Measurements from ENCODE around the gene PALM2AKAP2. TPM values are rescaled to one million over a fixed set of nuclear protein-coding genes. Genes with fewer than 3 reads are reported as not detected.
A peak's percentile ranks its signal among the peaks of the same experiment; 100 is the strongest.

The PALM2AKAP2 gene
- 87.5 TPM for total RNA-seq
- long read RNA-seq, full-length matches to known transcripts: 2 of 92 reads
- long read RNA-seq, partial matches to known transcripts: 84 of 92 reads
- long read RNA-seq, other reads (novel, unspliced or antisense): 6 of 92 reads

- DNase-seq (peak; percentile 86), ATAC-seq (ENCODE audit: poor library complexity) (peak; percentile 95)
- intact Hi-C loops (cut with DNase I): loop anchor here (2.0 kb wide), 1 partner anchor 47 kb away; no protein-coding TSS in a partner anchor
Measured at GRCh38 chr9:109779711-109780452, at the start of gene PALM2AKAP2. Gene PALM2AKAP2 (plus strand): TSS chr9:109780198. CDS start chr9:109780489, 291 bp downstream.

GRCh38 chr9:109730228-109730627, 49.8 kb upstream of the PALM2AKAP2 start:
- DNase-seq: no peak
- ATAC-seq (ENCODE audit: poor library complexity): no peak
- intact Hi-C loops (cut with DNase I): no loop called here

- ATAC-seq (ENCODE audit: poor library complexity) (peak; percentile 49), DNase-seq (no peak)
- intact Hi-C loops (cut with DNase I): loop anchor here (2.0 kb wide), 1 partner anchor 47 kb away; the partner anchor contains the start of gene PALM2AKAP2
Measured at GRCh38 chr9:109733690-109734089, 46.3 kb upstream of the PALM2AKAP2 start.

GRCh38 chr9:109734814-109735213, 45.2 kb upstream of the PALM2AKAP2 start:
- DNase-seq: no peak
- ATAC-seq (ENCODE audit: poor library complexity): no peak
- intact Hi-C loops (cut with DNase I): no loop called here

- DNase-seq (no peak), ATAC-seq (ENCODE audit: poor library complexity) (peak; percentile 78)
- intact Hi-C loops (cut with DNase I): no loop called here
Measured at GRCh38 chr9:109735801-109736200, 44.2 kb upstream of the PALM2AKAP2 start.

- intact Hi-C loops (cut with DNase I): no loop called here
- ATAC-seq (ENCODE audit: poor library complexity) (peak; percentile 64), DNase-seq (no peak)
Measured at GRCh38 chr9:109737295-109737694, 42.7 kb upstream of the PALM2AKAP2 start.

- DNase-seq (no peak), ATAC-seq (ENCODE audit: poor library complexity) (no peak)
- intact Hi-C loops (cut with DNase I): no loop called here
Measured at GRCh38 chr9:109739760-109740159, 40.2 kb upstream of the PALM2AKAP2 start.

- DNase-seq: peak; percentile 45
- intact Hi-C loops (cut with DNase I): no loop called here
- no peak for ATAC-seq (ENCODE audit: poor library complexity)
Measured at GRCh38 chr9:109742776-109743348, 37.1 kb upstream of the PALM2AKAP2 start.

- ATAC-seq (ENCODE audit: poor library complexity) (no peak), DNase-seq (no peak)
- intact Hi-C loops (cut with DNase I): no loop called here
Measured at GRCh38 chr9:109743696-109744095, 36.3 kb upstream of the PALM2AKAP2 start.

- intact Hi-C loops (cut with DNase I): no loop called here
- DNase-seq: peak; percentile 84
- ATAC-seq (ENCODE audit: poor library complexity): peak; percentile 97
Measured at GRCh38 chr9:109745335-109746283, 34.4 kb upstream of the PALM2AKAP2 start.

GRCh38 chr9:109751253-109751652, 28.7 kb upstream of the PALM2AKAP2 start:
- ATAC-seq (ENCODE audit: poor library complexity) (no peak), DNase-seq (no peak)
- intact Hi-C loops (cut with DNase I): no loop called here

GRCh38 chr9:109753308-109753707, 26.7 kb upstream of the PALM2AKAP2 start:
- no peak for DNase-seq
- no peak for ATAC-seq (ENCODE audit: poor library complexity)
- intact Hi-C loops (cut with DNase I): no loop called here

- intact Hi-C loops (cut with DNase I): no loop called here
- DNase-seq: no peak
- ATAC-seq (ENCODE audit: poor library complexity): no peak
Measured at GRCh38 chr9:109755040-109755439, 25.0 kb upstream of the PALM2AKAP2 start.

GRCh38 chr9:109759589-109759988, 20.4 kb upstream of the PALM2AKAP2 start:
- ATAC-seq (ENCODE audit: poor library complexity) (no peak), DNase-seq (no peak)
- intact Hi-C loops (cut with DNase I): no loop called here

GRCh38 chr9:109765278-109765677, 14.7 kb upstream of the PALM2AKAP2 start:
- ATAC-seq (ENCODE audit: poor library complexity) (no peak), DNase-seq (no peak)
- intact Hi-C loops (cut with DNase I): no loop called here

- no peak for DNase-seq
- intact Hi-C loops (cut with DNase I): no loop called here
- peak; percentile 62 for ATAC-seq (ENCODE audit: poor library complexity)
Measured at GRCh38 chr9:109765830-109766229, 14.2 kb upstream of the PALM2AKAP2 start.

- ATAC-seq (ENCODE audit: poor library complexity) (peak; percentile 22), DNase-seq (no peak)
- intact Hi-C loops (cut with DNase I): no loop called here
Measured at GRCh38 chr9:109766351-109766750, 13.6 kb upstream of the PALM2AKAP2 start.

- ATAC-seq (ENCODE audit: poor library complexity): no peak
- intact Hi-C loops (cut with DNase I): no loop called here
- DNase-seq: no peak
Measured at GRCh38 chr9:109767404-109767803, 12.6 kb upstream of the PALM2AKAP2 start.

GRCh38 chr9:109767814-109768213, 12.2 kb upstream of the PALM2AKAP2 start:
- intact Hi-C loops (cut with DNase I): no loop called here
- ATAC-seq (ENCODE audit: poor library complexity) (no peak), DNase-seq (no peak)

Data from Right ventricle myocardium superior (tissue), 1 donor.